ENCODE data around the gene KRTAP4-11. TPM values are rescaled to one million over a fixed set of nuclear protein-coding genes. Genes with fewer than 3 reads are reported as not detected.
"Not testable (repeated sequence)": the region's sequence is repeated elsewhere in the genome, so short reads cannot be mapped to it uniquely, and the experiment has no call there.

Gene KRTAP4-11
- total RNA-seq, 4 donors from 2014 or later, result not detected

GRCh38 chr17:41121742-41122141, 3.6 kb upstream of the KRTAP4-11 start:
- no peak overlapping the region for H3K4me3 ChIP-seq
- DNase-seq (ENCODE audit: low spot score in 2 of 2), result no peak
- no peaks in the 10 kb centered on the region for H3K4me1 ChIP-seq
- H3K27me3 ChIP-seq, result peaks cover 0 to 4% of the 10 kb centered on the region in 2 donors
- H3K36me3 ChIP-seq, result no peaks in the 10 kb centered on the region
- H3K27ac ChIP-seq, result no peak overlapping the region
- no peaks in the 10 kb centered on the region for H3K9me3 ChIP-seq
- WGBS, 2 donors, result 88 to 94% methylated on average over 2 of the region's 2 CpGs
- TF ChIP-seq CTCF (IDR thresholded peaks at IDR 0.05), result no peak
- TF ChIP-seq POLR2A (IDR thresholded peaks at IDR 0.05), result no peak
- no peak for TF ChIP-seq EP300 (IDR thresholded peaks at IDR 0.05)

DNA sequence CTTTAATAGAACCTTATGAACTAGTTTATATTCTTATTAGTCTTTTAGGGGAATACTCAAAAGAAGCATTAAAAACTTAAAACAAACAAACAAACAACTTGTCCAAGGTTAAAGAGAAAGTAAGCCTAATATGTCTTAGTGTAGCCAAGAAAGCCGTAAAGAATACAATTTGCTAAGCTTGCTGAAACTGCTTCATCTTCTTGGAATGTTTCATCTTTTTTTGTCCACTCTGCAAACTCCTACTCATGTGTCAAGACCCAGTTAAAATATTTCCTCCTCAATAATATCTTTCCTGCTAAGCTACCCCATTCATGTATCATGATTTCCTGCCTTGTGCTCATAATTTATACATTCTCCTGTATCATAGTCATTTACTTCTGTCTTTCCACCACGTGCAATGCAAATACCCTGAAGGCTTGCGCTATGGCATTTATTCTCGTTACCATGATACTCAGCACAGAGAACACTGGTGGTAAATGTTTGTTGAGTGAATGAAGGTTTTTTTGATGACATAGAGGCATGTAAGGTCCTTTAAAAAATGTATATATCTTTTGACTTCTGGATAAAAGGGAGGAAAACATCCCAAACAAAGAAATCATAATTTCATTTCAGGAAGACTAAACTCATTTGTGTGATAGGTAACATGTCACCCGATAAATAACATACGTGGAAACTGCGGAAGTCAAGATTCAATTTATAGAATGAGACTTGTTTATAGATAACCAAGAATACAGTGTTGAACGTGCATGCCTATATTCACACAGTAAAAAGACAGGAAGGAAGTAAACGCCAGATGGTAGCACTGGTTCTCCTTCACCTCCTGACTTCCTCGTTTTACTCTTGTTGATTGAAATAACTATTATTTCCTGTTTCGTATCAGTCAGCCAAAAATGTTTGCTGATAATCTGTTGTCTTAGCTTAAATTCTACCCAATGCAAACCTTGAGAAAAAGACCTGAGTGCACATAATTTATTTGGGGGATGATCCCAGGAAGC, 1.8 kb upstream of the KRTAP4-11 start:
- DNase-seq (ENCODE audit: low spot score in 2 of 2); H3K4me3 ChIP-seq; H3K27ac ChIP-seq; H3K4me1 ChIP-seq; H3K27me3 ChIP-seq; H3K9me3 ChIP-seq; H3K36me3 ChIP-seq: not testable (repeated sequence)
- WGBS, 2 donors, result 58 to 67% methylated on average over 11 of the region's 11 CpGs

GRCh38 chr17:41118721-41119120, 548 bp upstream of the KRTAP4-11 start:
- no peak for TF ChIP-seq POLR2A (IDR thresholded peaks at IDR 0.05)
- no peak for TF ChIP-seq EP300 (IDR thresholded peaks at IDR 0.05)
- no peak for TF ChIP-seq CTCF (IDR thresholded peaks at IDR 0.05)
- Histone ChIP-seq H3K4me3 (no peak overlapping the region), H3K27me3 (no peaks in the 10 kb centered on the region), H3K9me3 (no peaks in the 10 kb centered on the region), H3K27ac (no peak overlapping the region), H3K4me1 (no peaks in the 10 kb centered on the region), H3K36me3 (no peaks in the 10 kb centered on the region)
- DNase-seq (ENCODE audit: low spot score in 2 of 2), result no peak
- 85 to 88% methylated on average over 4 of the region's 4 CpGs for WGBS, 2 donors

DNA sequence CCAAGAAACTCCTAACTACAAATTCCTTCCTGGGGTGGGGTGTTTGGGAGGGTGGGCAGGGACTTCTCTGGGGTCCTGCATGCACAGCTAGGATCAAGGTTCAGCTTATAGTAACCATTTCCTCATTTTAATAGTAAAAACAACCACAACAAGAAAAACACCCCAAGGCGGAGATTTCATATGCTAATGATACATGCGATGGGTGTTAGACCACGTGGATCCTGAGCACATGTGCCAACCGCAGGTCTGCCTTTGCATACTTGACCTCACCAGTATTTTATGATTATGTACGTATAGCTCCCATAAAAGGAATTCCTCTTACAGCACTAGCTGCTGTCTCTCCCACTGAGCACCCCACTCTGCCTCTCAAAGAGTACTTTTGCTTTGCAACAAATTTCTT, 1.9 kb downstream of the KRTAP4-11 start:
- no peaks in the 10 kb centered on the region for H3K27me3 ChIP-seq
- no peaks in the 10 kb centered on the region for H3K4me1 ChIP-seq
- no peak overlapping the region for H3K27ac ChIP-seq
- 45 to 46% methylated on average over 5 of the region's 5 CpGs for WGBS, 2 donors
- no peaks in the 10 kb centered on the region for H3K36me3 ChIP-seq
- H3K4me3 ChIP-seq, result no peak overlapping the region
- TF ChIP-seq EP300 (IDR thresholded peaks at IDR 0.05), result no peak
- no peak for TF ChIP-seq POLR2A (IDR thresholded peaks at IDR 0.05)
- TF ChIP-seq CTCF (IDR thresholded peaks at IDR 0.05), result no peak
- H3K9me3 ChIP-seq, result no peaks in the 10 kb centered on the region
- DNase-seq (ENCODE audit: low spot score in 2 of 2), result no peak

GRCh38 chr17:41111151-41111885, 6.9 kb downstream of the KRTAP4-11 start:
- Histone ChIP-seq H3K9me3 (no peaks in the 10 kb centered on the region), H3K4me3 (no peak overlapping the region), H3K27me3 (no peaks in the 10 kb centered on the region), H3K4me1 (no peaks in the 10 kb centered on the region), H3K27ac (no peak overlapping the region), H3K36me3 (no peaks in the 10 kb centered on the region)
- DNase-seq (ENCODE audit: low spot score in 2 of 2), result no peak
- no peak for TF ChIP-seq CTCF (IDR thresholded peaks at IDR 0.05)
- no peak for TF ChIP-seq POLR2A (IDR thresholded peaks at IDR 0.05)
- TF ChIP-seq EP300 (IDR thresholded peaks at IDR 0.05), result no peak
- WGBS, 2 donors, result 76 to 85% methylated on average over 2 of the region's 2 CpGs

DNA sequence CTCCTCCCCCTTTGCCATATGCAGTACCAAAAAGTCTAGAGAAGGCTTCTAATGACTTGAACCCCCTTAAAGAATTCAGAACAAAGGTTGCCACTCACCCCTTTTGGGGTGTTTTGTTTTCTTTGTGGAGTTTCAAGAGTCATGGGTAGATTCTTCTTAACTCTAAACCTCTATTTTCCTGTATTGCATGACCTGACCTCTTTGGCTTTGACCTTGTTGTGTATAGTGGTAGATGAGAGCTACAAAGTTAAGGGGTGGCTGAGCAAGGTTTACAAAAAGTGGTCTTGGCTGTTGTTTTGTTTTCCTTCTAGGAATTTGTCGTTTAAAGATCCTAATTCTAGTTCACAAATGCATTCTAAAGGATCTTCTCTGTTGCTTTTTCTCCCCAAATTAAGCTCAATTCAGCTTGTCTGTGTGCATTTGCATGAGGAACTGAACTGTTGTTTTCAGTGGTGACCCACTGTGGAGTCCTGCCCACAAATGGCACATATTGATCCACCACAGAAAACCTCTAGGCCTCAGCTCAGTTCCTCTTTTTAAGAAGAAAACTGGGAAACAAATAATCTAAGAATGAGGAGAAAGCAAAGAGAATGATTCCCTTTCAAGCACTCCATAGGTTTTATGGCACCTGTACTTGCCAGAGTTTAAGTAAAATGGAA, 9.3 kb downstream of the KRTAP4-11 start:
- H3K36me3 ChIP-seq; H3K27me3 ChIP-seq; H3K4me1 ChIP-seq; H3K27ac ChIP-seq; H3K4me3 ChIP-seq; DNase-seq (ENCODE audit: low spot score in 2 of 2); H3K9me3 ChIP-seq: not testable (repeated sequence)
- WGBS, 2 donors, result 0 to 23% methylated on average over 1 of the region's 1 CpG

All from tibial nerve (tissue), 4 donors.